Ishikawa (cell line): ENCODE measurements around the gene ASTN2.

Experiments used
- RAD21 ChIP-seq: IDR thresholded peaks from 2 replicates; pipeline ENCODE4 v1.6.1; 2012; ENCODE audit warnings: low read depth
- TAF1 ChIP-seq: IDR thresholded peaks from 2 replicates; pipeline ENCODE4 v1.6.1; 2012; ENCODE audit warnings: low read depth, mild to moderate bottlenecking
- TCF12 ChIP-seq: IDR thresholded peaks from 2 replicates; pipeline ENCODE4 v1.6.1; 2012; ENCODE audit warnings: low read depth
- TF ChIP-seq, protein P1 (sequence below): IDR thresholded peaks from 2 replicates; pipeline ENCODE4 v1.6.1; 2012
- TF ChIP-seq, protein P2 (sequence below): IDR thresholded peaks from 2 replicates; pipeline ENCODE4 v1.6.1; 2012; ENCODE audit warnings: low read depth, mild to moderate bottlenecking

DNA sequence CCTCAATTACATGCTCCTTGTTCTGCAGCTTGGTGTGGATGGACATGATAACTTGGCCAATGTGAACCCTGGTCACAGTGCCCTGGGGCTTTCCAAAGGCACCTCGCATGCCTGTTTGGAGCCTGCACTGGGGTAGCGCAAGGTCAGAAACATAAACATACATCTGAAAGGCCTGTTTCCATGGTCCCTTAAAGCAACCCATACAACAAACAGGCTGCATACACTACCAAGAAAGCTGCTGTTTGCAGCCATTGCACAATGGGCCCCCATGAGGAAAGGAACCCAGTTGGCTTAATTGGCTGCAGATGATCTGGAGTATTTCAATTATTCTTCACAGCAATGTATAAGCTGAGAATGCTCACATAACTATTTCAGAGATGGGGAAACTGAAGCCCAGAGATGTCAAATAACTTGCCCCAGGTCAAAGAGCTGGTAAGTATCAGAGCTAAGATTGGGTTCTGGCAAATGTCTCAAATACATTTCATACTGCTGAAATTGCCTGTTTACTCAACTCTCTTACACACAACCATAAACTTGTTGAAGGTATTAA is 233.9 kb downstream of the ASTN2 start:
- TF ChIP-seq, protein P1, sequence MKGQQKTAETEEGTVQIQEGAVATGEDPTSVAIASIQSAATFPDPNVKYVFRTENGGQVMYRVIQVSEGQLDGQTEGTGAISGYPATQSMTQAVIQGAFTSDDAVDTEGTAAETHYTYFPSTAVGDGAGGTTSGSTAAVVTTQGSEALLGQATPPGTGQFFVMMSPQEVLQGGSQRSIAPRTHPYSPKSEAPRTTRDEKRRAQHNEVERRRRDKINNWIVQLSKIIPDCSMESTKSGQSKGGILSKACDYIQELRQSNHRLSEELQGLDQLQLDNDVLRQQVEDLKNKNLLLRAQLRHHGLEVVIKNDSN: no peak
- TF ChIP-seq TAF1: no peak
- TF ChIP-seq TCF12: no peak
- TF ChIP-seq RAD21: no peak
- TF ChIP-seq, protein P2, sequence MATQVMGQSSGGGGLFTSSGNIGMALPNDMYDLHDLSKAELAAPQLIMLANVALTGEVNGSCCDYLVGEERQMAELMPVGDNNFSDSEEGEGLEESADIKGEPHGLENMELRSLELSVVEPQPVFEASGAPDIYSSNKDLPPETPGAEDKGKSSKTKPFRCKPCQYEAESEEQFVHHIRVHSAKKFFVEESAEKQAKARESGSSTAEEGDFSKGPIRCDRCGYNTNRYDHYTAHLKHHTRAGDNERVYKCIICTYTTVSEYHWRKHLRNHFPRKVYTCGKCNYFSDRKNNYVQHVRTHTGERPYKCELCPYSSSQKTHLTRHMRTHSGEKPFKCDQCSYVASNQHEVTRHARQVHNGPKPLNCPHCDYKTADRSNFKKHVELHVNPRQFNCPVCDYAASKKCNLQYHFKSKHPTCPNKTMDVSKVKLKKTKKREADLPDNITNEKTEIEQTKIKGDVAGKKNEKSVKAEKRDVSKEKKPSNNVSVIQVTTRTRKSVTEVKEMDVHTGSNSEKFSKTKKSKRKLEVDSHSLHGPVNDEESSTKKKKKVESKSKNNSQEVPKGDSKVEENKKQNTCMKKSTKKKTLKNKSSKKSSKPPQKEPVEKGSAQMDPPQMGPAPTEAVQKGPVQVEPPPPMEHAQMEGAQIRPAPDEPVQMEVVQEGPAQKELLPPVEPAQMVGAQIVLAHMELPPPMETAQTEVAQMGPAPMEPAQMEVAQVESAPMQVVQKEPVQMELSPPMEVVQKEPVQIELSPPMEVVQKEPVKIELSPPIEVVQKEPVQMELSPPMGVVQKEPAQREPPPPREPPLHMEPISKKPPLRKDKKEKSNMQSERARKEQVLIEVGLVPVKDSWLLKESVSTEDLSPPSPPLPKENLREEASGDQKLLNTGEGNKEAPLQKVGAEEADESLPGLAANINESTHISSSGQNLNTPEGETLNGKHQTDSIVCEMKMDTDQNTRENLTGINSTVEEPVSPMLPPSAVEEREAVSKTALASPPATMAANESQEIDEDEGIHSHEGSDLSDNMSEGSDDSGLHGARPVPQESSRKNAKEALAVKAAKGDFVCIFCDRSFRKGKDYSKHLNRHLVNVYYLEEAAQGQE: no peak
